Effector memory CD4-positive, alpha-beta T cell (primary cell): Measurements from ENCODE around the gene KIF24.
"Not testable (repeated sequence)": the region's sequence is repeated elsewhere in the genome, so short reads cannot be mapped to it uniquely, and the experiment has no call there.

Experiments used
- DNase-seq, 3 donors: peaks; one replicate each; pipeline ENCODE4 v3.0.0-alpha.2; 2020
- H3K27ac ChIP-seq: 2 replicates; pipeline ENCODE4 v1.7.0; 2013; ENCODE audit warnings: mild to moderate bottlenecking, low read length, moderate library complexity; ENCODE audit not compliant: insufficient read depth, poor library complexity, severe bottlenecking
- H3K27me3 ChIP-seq: replicated peaks from 2 replicates; pipeline ENCODE4 v1.7.0; 2013; ENCODE audit warnings: mild to moderate bottlenecking, low read length; ENCODE audit not compliant: insufficient read depth, control insufficient read depth, poor library complexity, severe bottlenecking
- H3K36me3 ChIP-seq: 2 replicates; pipeline ENCODE4 v1.7.0; 2013; ENCODE audit warnings: mild to moderate bottlenecking, low read length, moderate library complexity; ENCODE audit not compliant: control insufficient read depth, insufficient read depth
- H3K4me1 ChIP-seq: 2 replicates; pipeline ENCODE4 v1.7.0; 2013; ENCODE audit warnings: low read length, mild to moderate bottlenecking; ENCODE audit not compliant: control insufficient read depth, insufficient read depth, poor library complexity, severe bottlenecking
- H3K4me3 ChIP-seq: 2 replicates; pipeline ENCODE4 v1.7.0; 2013; ENCODE audit warnings: low read length, low read depth, mild to moderate bottlenecking; ENCODE audit not compliant: insufficient read depth, poor library complexity, severe bottlenecking
- H3K9me3 ChIP-seq: 2 replicates; pipeline ENCODE4 v1.7.0; 2013; ENCODE audit warnings: mild to moderate bottlenecking, low read length, moderate library complexity; ENCODE audit not compliant: control insufficient read depth

The KIF24 gene

DNA sequence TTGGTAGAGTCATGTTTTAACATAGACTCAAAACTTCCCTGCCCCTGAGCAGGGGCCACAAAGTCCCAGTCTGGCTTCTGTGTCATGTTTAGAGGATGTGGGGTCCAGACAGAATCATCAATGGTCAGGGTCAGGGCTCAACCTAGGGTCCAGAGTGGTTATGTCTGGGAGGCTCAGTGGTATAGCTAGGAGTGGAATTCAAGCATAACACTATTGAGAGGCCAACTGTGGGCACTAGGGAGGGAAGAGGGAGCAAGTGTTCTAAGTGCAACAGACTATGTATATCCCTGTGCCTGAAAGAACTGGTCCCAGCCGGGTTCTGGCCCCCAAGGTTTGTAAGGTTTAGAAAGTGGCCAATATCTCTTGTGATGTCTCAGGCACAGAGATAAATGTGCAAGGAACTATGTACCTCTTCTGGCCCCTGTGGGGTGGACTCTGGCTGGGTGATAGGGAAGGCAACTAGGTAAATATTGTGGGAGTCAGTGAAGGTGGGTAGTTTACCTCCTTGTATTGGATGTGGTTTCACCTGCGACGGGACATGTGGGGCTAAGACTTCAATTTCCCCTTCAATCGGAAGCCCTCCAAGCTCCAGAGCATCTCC lies 33.6 kb upstream of the KIF24 start:
- no peak overlapping the region for H3K27ac ChIP-seq
- DNase-seq, result no peak
- no peaks in the 10 kb centered on the region for H3K36me3 ChIP-seq
- no peaks in the 10 kb centered on the region for H3K4me1 ChIP-seq
- H3K4me3 ChIP-seq, result no peak overlapping the region
- H3K27me3 ChIP-seq, result no peaks in the 10 kb centered on the region
- H3K9me3 ChIP-seq, result no peaks in the 10 kb centered on the region

DNA sequence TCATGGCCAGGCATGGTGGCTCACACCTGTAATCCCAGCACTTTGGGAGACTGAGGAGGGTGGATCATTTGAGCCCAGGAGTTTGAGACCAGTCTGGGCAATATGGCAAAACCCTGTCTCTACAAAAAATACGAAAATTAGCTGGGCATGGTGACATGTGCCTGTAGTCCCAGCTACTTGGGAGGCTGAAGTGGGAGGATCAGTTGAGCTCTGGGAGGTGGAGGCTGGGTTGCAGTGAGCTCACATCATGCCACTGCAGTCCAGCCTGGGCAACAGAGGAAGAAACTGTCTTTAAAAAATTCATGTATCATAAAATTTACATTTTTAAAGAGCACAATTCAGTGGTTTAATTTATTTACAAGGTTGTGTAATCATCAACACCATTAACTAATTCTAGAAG lies 23.9 kb upstream of the KIF24 start:
- not testable (repeated sequence) for H3K4me1 ChIP-seq, H3K36me3 ChIP-seq, H3K9me3 ChIP-seq, H3K27ac ChIP-seq, H3K4me3 ChIP-seq, H3K27me3 ChIP-seq, DNase-seq

DNA sequence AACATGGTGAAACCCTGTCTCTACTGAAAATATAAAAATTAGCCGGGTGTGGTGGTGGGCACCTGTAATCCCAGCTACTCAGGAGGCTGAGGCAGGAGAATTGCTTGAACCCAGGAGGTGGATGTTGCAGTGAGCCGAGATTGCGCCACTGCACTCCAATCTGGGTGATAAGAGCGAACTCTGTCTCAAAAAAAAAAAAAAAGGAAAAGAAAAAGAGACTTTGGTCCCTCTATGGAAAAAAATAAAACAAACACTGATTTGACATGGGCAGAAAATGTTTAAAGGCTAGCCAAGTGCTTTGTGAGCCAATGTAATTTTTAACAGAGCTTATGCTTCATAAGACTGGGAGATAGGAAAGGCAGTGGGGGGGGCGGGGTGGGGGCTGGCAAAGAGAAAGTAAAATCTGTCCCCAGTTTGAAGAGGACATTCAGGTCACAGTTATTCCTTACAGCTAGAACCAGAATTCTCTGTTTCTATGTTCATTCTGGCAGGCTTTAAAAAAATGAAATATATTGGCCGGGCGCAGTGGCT lies 23.1 kb upstream of the KIF24 start:
- not testable (repeated sequence) for H3K36me3 ChIP-seq, H3K27me3 ChIP-seq, H3K4me3 ChIP-seq, DNase-seq, H3K9me3 ChIP-seq, H3K4me1 ChIP-seq, H3K27ac ChIP-seq

DNA sequence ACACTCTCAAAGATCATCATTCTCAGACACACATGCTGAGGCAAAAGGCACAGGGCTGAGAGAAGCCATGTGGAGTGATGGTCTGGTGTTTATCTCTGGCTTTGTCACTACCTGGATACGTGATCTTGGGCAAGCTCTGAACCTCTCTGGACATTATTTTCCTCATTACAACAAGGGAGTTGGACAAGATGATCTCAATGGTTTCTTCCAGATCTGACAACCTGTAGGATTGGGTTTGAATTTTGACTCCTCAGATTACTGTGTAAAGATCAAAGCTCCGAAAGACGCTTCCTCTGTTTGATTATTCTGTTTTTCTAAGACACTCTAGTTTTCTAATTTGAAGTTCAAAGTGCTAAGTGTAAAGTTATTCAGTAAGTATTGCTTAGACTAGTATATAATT lies 20.3 kb upstream of the KIF24 start:
- DNase-seq, result no peak
- H3K4me1 ChIP-seq, result no peaks in the 10 kb centered on the region
- H3K27ac ChIP-seq, result no peak overlapping the region
- no peaks in the 10 kb centered on the region for H3K36me3 ChIP-seq
- no peak overlapping the region for H3K4me3 ChIP-seq
- no peaks in the 10 kb centered on the region for H3K9me3 ChIP-seq
- no peaks in the 10 kb centered on the region for H3K27me3 ChIP-seq

DNA sequence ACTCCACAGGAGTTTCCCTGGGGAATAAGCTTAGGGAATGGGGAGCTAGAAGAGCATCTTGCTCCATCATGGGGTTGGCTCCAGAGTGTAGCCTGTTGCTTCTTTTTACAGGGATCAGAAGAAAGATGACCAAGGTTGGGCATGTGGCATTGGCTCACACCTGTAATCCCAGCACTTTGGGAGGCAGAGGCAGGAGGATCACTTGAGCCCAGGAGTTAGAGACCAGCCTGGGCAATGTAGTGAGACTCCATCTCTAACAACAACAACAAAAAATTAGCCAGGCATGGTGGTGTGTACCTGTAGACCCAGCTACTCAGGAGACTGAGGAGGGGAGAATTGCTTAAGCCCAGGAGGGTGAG lies 18.7 kb upstream of the KIF24 start:
- Histone ChIP-seq H3K27me3 (no peaks in the 10 kb centered on the region), H3K4me3 (no peak overlapping the region), H3K9me3 (no peaks in the 10 kb centered on the region), H3K27ac (no peak overlapping the region), H3K36me3 (peaks cover 7% of the 10 kb centered on the region), H3K4me1 (no peaks in the 10 kb centered on the region)
- DNase-seq, result no peak

DNA sequence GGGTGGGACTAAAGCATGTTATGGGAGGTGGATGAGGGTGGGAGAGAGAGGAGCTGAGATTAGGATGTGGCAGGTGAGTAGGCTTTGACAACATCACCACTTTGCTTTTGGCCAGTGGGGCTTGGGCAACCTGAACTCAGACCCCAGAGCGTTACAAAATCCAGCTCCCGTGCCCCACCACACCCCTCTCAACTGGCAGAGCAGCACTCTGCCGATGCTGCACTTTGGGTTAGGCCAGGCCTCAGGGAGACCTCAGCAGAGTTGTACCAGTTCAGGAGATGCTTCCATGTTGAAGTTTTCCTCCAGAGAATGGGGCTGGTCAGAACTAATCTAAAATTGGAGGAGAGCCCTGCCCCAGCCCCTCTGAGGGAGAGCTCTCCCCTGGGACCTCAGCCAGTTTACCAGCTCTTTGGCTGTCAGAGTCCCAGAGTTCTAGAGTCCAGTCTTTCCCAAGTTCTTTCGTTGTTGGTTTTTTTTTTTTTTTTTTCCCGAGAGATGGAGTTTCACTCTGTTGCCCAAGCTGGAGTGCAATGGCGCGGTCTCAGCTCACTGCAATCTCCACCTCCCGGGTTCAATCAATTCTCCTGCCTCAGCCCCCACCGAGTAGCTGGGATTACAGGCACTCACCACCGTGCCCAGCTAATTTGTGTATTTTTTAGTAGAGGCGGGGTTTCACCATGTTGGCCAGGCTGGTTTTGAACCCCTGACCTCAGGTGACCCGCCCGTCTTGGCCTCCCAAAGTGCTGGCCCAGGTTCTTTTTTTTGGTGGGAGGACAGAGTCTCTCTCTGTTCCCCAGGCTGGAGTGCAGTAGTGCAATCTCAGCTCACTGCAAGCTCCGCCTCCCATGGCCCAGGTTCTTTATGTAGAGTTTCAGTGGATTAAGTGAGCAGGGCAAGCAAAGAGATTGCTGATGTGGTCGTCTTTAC lies 18.1 kb upstream of the KIF24 start:
- DNase-seq, result no peak
- H3K4me3 ChIP-seq, result no peak overlapping the region
- no peaks in the 10 kb centered on the region for H3K27me3 ChIP-seq
- H3K27ac ChIP-seq, result no peak overlapping the region
- no peaks in the 10 kb centered on the region for H3K9me3 ChIP-seq
- peaks cover 11% of the 10 kb centered on the region for H3K36me3 ChIP-seq
- H3K4me1 ChIP-seq, result no peaks in the 10 kb centered on the region

DNA sequence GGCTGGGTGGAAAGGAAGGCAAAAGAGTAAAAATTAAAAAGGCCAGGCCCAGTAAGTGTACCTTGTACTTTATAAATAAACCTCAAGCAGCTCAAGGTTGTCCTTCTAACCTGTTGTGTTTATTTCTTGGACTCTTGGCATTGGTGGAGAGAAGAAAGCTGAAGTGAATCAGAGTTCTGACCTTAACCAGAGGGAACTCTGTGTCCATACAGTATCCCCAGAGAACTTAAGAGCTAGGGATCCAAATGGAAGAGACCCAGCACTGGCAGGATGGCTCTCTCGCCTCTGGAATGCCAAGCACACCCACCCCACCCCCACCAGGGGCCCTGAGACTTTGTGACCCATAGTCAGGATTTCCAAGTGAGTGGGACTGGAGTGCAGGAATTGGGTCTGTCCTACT lies 14.5 kb upstream of the KIF24 start:
- Histone ChIP-seq H3K27me3 (no peaks in the 10 kb centered on the region), H3K4me1 (no peaks in the 10 kb centered on the region), H3K36me3 (peaks cover 40% of the 10 kb centered on the region), H3K4me3 (no peak overlapping the region), H3K9me3 (no peaks in the 10 kb centered on the region), H3K27ac (no peak overlapping the region)
- DNase-seq, result no peak

DNA sequence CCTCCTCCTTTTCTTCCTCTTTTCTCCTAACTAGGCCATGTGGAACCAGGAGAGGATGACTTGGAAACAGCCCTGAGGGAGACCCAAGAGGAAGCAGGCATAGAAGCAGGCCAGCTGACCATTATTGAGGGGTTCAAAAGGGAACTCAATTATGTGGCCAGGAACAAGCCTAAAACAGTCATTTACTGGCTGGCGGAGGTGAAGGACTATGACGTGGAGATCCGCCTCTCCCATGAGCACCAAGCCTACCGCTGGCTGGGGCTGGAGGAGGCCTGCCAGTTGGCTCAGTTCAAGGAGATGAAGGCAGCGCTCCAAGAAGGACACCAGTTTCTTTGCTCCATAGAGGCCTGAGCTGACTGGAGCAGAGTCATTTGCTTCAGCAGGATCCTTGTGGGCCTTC lies 14.0 kb upstream of the KIF24 start:
- H3K36me3 ChIP-seq, result peaks cover 44% of the 10 kb centered on the region
- no peak for DNase-seq
- no peaks in the 10 kb centered on the region for H3K27me3 ChIP-seq
- H3K4me1 ChIP-seq, result no peaks in the 10 kb centered on the region
- H3K27ac ChIP-seq, result no peak overlapping the region
- H3K9me3 ChIP-seq, result no peaks in the 10 kb centered on the region
- no peak overlapping the region for H3K4me3 ChIP-seq

DNA sequence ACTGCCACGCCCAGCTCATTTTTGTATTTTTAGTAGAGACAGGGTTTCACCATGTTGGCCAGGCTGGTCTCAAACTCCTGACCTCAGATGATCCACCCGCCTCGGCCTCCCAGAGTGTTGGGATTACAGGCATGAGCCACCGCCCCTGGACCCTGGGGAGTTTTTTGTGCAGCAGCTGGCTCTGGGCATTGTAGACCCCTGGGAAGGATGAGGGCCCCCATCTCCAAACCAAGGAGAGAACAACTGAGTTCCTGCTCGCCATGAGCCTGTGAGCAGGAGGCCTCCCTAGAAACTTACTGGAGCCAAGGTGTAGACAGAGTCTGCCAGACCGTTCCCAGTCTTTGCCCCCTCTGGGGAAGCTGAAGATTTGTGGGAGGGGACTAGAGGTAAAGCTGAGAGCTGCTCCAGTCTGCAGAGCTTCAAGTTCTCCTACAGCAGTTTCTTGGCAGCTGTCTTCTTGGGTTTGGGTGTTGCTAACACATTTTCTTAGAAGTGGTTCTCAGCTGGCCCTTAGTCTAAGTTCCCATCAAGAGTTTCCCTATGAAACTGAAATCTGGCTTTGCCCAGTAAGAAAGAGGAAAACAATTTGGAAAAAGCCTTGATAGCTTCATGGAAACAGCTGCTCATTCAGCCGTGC lies 12.7 kb upstream of the KIF24 start:
- Histone ChIP-seq H3K36me3 (peaks cover 44% of the 10 kb centered on the region), H3K4me3 (no peak overlapping the region), H3K27me3 (no peaks in the 10 kb centered on the region), H3K9me3 (no peaks in the 10 kb centered on the region), H3K4me1 (no peaks in the 10 kb centered on the region), H3K27ac (no peak overlapping the region)
- no peak for DNase-seq
